IgD-negative memory B cell (primary cell): ENCODE measurements around the gene EBPL. TPM values are rescaled to one million over a fixed set of nuclear protein-coding genes. Genes with fewer than 3 reads are reported as not detected.
"Not testable (repeated sequence)": the region's sequence is repeated elsewhere in the genome, so short reads cannot be mapped to it uniquely, and the experiment has no call there.

Source experiments
- H3K27ac Mint-ChIP-seq, 3 donors: one replicate each; pipeline ENCODE4 v1.8.0; 2020 to 2022; ENCODE audit warnings: mild to moderate bottlenecking in 3 of 3, mixed read lengths in 3 of 3, moderate library complexity in 1 of 3
- H3K27me3 Mint-ChIP-seq: one replicate; pipeline ENCODE4 v1.8.0; 2021; ENCODE audit warnings: mixed read lengths
- H3K36me3 Mint-ChIP-seq: one replicate; pipeline ENCODE4 v1.8.0; 2020; ENCODE audit warnings: mild to moderate bottlenecking, mixed read lengths
- H3K4me1 Mint-ChIP-seq, 3 donors: one replicate each; pipeline ENCODE4 v1.8.0; 2020 to 2022; ENCODE audit warnings: mixed read lengths in 3 of 3, mild to moderate bottlenecking in 1 of 3
- H3K4me3 Mint-ChIP-seq, 4 donors: one replicate each; pipeline ENCODE4 v1.8.0; 2020 to 2022; ENCODE audit warnings: mild to moderate bottlenecking in 4 of 4, mixed read lengths in 4 of 4, moderate library complexity in 3 of 4
- H3K9me3 Mint-ChIP-seq, 3 donors: one replicate each; pipeline ENCODE4 v1.8.0; 2020 to 2021; ENCODE audit warnings: mixed read lengths in 3 of 3, mild to moderate bottlenecking in 1 of 3
- polyA plus RNA-seq: library from polyadenylated mRNA; unstranded; fragments of 300-500 nt; fragmentation: Illumina TruSeq; gene quantifications from one replicate; pipeline ENCODE4 v1.2.3, GENCODE V29; 2021

EBPL gene
- polyA plus RNA-seq = 43.3 TPM

DNA sequence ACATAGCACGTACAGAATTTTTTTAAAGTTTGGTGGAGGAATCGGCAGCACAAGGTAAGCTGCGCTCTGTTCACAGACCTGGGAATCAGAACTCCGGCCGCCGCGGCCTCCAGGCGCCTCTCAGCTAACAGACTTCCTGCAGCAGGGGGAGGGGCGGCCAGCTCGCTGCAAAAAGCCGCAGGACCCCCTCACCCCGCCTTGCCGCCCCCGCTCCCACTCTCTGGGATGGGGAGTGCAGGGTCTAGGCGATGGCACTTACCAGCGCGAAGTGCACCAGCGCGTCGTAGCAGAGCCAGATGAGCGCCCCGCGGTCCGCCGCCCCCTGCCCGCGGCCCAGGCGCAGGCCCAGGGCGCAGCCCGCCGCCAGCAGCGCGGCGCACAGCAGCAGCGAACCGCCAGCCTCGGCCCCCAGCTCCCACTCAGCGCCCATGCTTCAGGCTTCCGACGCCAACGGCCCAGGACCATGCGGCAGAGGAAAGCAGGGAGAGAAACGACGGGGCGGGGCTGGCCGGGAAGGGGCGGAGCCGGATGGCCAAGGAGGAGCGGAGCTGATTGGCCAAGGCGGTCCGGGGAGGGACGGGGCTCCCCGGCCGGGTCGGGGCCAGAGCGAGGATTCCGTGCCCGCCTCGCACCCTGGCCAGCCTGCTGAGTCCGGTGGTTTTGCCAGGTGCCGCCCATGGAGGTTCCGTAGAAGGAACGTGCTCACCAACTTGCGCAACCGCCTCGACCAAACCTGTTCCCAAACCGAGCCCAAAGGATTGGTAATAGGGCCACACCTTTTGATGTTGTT lies at the start of gene EBPL:
EBPL (minus strand) TSS at position 492 of the 790 bp plus-strand sequence; CDS start at position 430, 62 bp downstream.
- Mint-ChIP-seq H3K27ac (peak within 1 kb of the TSS in 2 of 3 donors; percentile 74 to 90), H3K4me3 (peak within 1 kb of the TSS; percentile 83 to 94 (median 92)), H3K9me3 (no peaks in the 10 kb centered on the region), H3K4me1 (peaks cover 14 to 26% (median 19%) of the 10 kb centered on the region in 3 donors), H3K27me3 (no peaks in the 10 kb centered on the region), H3K36me3 (no peaks in the 10 kb centered on the region)

DNA sequence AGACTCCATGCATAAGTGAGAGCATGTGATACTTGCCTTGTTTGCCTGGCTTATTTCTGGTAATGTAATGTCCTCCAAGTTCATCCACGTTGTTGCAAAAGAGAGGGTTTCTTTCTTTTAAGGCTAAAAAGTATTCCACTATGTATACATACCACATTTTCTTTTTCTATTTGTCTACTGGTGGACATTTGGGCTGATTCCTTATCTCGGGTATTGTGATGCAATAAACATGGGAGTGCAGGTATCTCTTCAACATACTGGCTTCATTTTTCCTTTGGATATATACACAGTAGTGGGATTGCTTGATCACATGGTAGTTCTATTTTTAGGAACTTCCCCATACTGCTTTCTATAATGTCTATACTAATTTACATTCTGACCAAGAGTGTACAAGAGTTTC lies 49.6 kb upstream of the EBPL start:
- peak overlapping the region in 1 of 3 donors; percentile 1 for H3K27ac Mint-ChIP-seq
- H3K4me1 Mint-ChIP-seq = peaks cover 0 to 7% (median 3%) of the 10 kb centered on the region in 3 donors
- peaks cover 15% of the 10 kb centered on the region for H3K36me3 Mint-ChIP-seq
- H3K9me3 Mint-ChIP-seq = no peaks in the 10 kb centered on the region
- peak overlapping the region in 1 of 4 donors; percentile 14 for H3K4me3 Mint-ChIP-seq
- H3K27me3 Mint-ChIP-seq = no peaks in the 10 kb centered on the region

GRCh38 chr13:49739498-49740187 lies 48.4 kb upstream of the EBPL start:
- Mint-ChIP-seq H3K27me3 (no peaks in the 10 kb centered on the region), H3K9me3 (no peaks in the 10 kb centered on the region), H3K27ac (peak overlapping the region in 1 of 3 donors; percentile 81), H3K4me3 (no peak overlapping the region), H3K36me3 (peaks cover 15% of the 10 kb centered on the region), H3K4me1 (peaks cover 0 to 7% (median 3%) of the 10 kb centered on the region in 3 donors)

- no peaks in the 10 kb centered on the region for H3K4me1 Mint-ChIP-seq
- H3K36me3 Mint-ChIP-seq = peaks cover 6% of the 10 kb centered on the region
- H3K27ac Mint-ChIP-seq = no peak overlapping the region
- H3K27me3 Mint-ChIP-seq = no peaks in the 10 kb centered on the region
- H3K4me3 Mint-ChIP-seq = no peak overlapping the region
- H3K9me3 Mint-ChIP-seq = no peaks in the 10 kb centered on the region
These were observed 42.1 kb upstream of the EBPL start for GRCh38 chr13:49733181-49733951.

DNA sequence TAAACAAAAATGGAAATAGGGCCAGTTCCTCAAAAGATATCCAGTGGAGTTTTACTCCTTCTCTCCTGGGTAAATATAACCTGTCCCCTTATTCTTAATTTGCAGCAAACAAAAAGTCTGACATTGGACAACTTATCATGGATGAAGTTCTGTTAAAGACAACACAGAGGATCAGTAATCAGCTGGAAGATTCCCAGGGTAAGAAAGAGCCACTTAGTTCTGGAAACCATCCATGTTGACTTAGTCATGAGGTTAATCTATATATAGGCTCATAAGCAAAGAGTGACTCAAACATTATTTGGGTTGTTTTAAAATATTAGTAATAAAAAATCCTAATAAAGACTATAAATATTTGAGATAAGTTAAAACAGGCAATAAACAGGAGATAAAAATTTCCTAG lies 40.5 kb upstream of the EBPL start:
- H3K27ac Mint-ChIP-seq = no peak overlapping the region
- peaks cover 0 to 2% (median 0%) of the 10 kb centered on the region in 3 donors for H3K9me3 Mint-ChIP-seq
- no peak overlapping the region for H3K4me3 Mint-ChIP-seq
- H3K4me1 Mint-ChIP-seq = no peaks in the 10 kb centered on the region
- peaks cover 9% of the 10 kb centered on the region for H3K36me3 Mint-ChIP-seq
- H3K27me3 Mint-ChIP-seq = no peaks in the 10 kb centered on the region

DNA sequence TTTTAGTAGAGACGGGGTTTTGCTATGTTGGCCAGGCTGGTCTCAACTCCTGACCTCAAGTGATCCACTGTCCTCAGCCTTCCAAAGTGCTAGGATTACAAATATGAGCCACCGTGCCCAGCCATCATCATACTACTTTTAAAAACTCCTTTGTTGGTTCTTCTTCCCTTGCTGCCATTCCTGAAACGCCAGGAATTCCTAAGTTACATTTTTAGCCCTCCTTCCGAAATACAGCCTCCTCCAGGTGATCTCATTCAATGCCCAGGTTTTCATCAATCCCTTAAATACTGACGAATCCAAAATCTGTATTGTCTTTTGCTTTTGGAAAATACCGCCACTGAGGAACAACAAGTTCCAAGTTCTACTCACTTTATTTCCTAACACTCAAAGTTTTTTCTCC lies 25.3 kb upstream of the EBPL start:
- no peaks in the 10 kb centered on the region for H3K27me3 Mint-ChIP-seq
- peaks cover 36% of the 10 kb centered on the region for H3K36me3 Mint-ChIP-seq
- H3K27ac Mint-ChIP-seq = no peak overlapping the region
- H3K4me1 Mint-ChIP-seq = no peaks in the 10 kb centered on the region
- peaks cover 7 to 21% (median 10%) of the 10 kb centered on the region in 3 donors for H3K9me3 Mint-ChIP-seq
- H3K4me3 Mint-ChIP-seq = no peak overlapping the region

DNA sequence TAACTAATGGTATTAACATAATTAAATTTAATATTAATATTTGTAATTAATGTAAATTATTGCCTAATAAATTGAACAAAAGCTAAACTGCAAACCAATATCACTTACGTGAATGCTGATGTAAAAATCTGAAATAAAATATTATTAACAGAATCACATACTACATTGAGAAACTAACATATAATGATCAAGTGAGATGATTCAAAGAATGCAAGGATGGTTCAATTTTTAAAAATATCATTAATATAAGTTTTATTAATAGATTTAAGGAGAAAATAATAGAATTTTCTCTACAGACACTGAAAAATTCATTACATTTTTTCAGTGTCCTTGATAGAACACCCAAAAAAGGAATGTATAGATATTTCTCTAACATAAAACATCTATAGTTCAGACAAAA lies 23.5 kb upstream of the EBPL start:
- Mint-ChIP-seq H3K27me3 (no peaks in the 10 kb centered on the region), H3K4me3 (no peak overlapping the region), H3K4me1 (no peaks in the 10 kb centered on the region), H3K9me3 (peaks cover 7 to 21% (median 10%) of the 10 kb centered on the region in 3 donors), H3K36me3 (peaks cover 36% of the 10 kb centered on the region), H3K27ac (no peak overlapping the region)

- no peak overlapping the region for H3K4me3 Mint-ChIP-seq
- no peaks in the 10 kb centered on the region for H3K27me3 Mint-ChIP-seq
- peaks cover 0 to 9% (median 7%) of the 10 kb centered on the region in 3 donors for H3K9me3 Mint-ChIP-seq
- peaks cover 21% of the 10 kb centered on the region for H3K36me3 Mint-ChIP-seq
- no peaks in the 10 kb centered on the region for H3K4me1 Mint-ChIP-seq
- no peak overlapping the region for H3K27ac Mint-ChIP-seq
These were observed 20.1 kb upstream of the EBPL start for GRCh38 chr13:49711218-49711863.

GRCh38 chr13:49704264-49704663 lies 13.0 kb upstream of the EBPL start:
- not testable (repeated sequence) for H3K4me1 Mint-ChIP-seq, H3K4me3 Mint-ChIP-seq, H3K27ac Mint-ChIP-seq, H3K9me3 Mint-ChIP-seq, H3K27me3 Mint-ChIP-seq, H3K36me3 Mint-ChIP-seq

GRCh38 chr13:49701491-49701890 lies 10.2 kb upstream of the EBPL start:
- no peak overlapping the region for H3K4me3 Mint-ChIP-seq
- no peak overlapping the region for H3K27ac Mint-ChIP-seq
- peaks cover 3% of the 10 kb centered on the region for H3K36me3 Mint-ChIP-seq
- H3K27me3 Mint-ChIP-seq = no peaks in the 10 kb centered on the region
- H3K4me1 Mint-ChIP-seq = no peaks in the 10 kb centered on the region
- H3K9me3 Mint-ChIP-seq = no peaks in the 10 kb centered on the region

DNA sequence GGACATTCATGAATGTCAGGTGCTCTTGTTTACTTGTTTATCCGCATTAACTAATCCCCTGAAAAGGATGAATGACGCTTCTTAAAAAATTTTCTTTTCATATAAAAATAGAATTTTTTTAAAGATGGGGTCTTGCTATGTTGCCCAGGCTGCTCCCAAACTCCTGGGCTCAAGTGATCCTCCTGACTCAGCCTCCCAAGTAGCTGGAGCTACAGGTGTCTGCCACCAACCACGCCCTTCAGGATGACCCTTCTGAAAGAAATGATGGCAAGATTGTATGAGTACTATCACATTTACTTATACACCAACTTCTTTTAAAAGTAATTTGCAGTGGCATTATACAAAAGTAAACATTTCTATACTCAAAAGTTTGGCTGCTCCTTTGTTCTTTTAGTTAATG lies 6.2 kb upstream of the EBPL start:
- H3K4me1 Mint-ChIP-seq = peaks cover 0 to 13% (median 0%) of the 10 kb centered on the region in 3 donors
- H3K9me3 Mint-ChIP-seq = no peaks in the 10 kb centered on the region
- H3K27me3 Mint-ChIP-seq = no peaks in the 10 kb centered on the region
- H3K36me3 Mint-ChIP-seq = peaks cover 1% of the 10 kb centered on the region
- H3K4me3 Mint-ChIP-seq = no peak overlapping the region
- H3K27ac Mint-ChIP-seq = no peak overlapping the region

DNA sequence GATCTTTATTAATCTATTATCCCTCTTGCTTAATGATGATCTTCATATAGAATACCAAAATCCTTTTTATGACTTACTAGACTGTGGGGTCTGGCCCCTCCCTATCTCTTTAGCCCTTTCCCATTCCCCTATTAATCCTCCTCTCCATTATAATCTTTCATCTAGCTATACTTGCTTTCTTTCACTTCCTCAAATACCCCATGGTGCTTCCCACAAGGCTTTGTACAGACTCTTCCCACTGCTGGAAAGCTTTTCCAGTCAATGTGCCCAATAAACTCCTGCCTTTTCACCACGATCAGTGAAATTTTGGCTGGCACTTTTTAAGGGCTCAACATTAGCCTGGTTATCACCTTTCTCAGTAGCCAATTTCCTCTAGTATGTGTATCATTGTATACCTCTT lies 3.2 kb upstream of the EBPL start:
- Mint-ChIP-seq H3K27ac (no peak overlapping the region), H3K27me3 (no peaks in the 10 kb centered on the region), H3K4me1 (peaks cover 13 to 26% (median 14%) of the 10 kb centered on the region in 3 donors), H3K9me3 (no peaks in the 10 kb centered on the region), H3K4me3 (peak overlapping the region in 1 of 4 donors; percentile 91), H3K36me3 (no peaks in the 10 kb centered on the region)

- H3K27ac Mint-ChIP-seq = no peak overlapping the region
- no peaks in the 10 kb centered on the region for H3K9me3 Mint-ChIP-seq
These were observed 2.6 kb upstream of the EBPL start for GRCh38 chr13:49693877-49694276.

GRCh38 chr13:49693191-49693733 lies 2.0 kb upstream of the EBPL start:
- H3K4me3 Mint-ChIP-seq = peak overlapping the region in 2 of 4 donors; percentile 34 to 91
- peaks cover 14 to 26% (median 14%) of the 10 kb centered on the region in 3 donors for H3K4me1 Mint-ChIP-seq
- H3K27me3 Mint-ChIP-seq = no peaks in the 10 kb centered on the region
- H3K36me3 Mint-ChIP-seq = no peaks in the 10 kb centered on the region
- H3K9me3 Mint-ChIP-seq = no peaks in the 10 kb centered on the region
- H3K27ac Mint-ChIP-seq = no peak overlapping the region

More at GRCh38 chr13:49693877-49694276, 2.6 kb upstream of the EBPL start:
- Mint-ChIP-seq H3K36me3 (no peaks in the 10 kb centered on the region), H3K4me3 (peak overlapping the region in 1 of 4 donors; percentile 91), H3K27me3 (no peaks in the 10 kb centered on the region), H3K4me1 (peaks cover 14 to 26% (median 14%) of the 10 kb centered on the region in 3 donors)
